NCI-H1105 treated with DMSO at 0.1 percent for 48 hours (cell line): ENCODE measurements around the gene MFSD2B.
"Not testable (repeated sequence)": the region's sequence is repeated elsewhere in the genome, so short reads cannot be mapped to it uniquely, and the experiment has no call there.

Experiments used
- DNase-seq: peaks from one replicate; lab custom pipeline; 2025; lab: John Stamatoyannopoulos, UW

The MFSD2B gene

GRCh38 chr2:24019729-24020128 lies 9.8 kb downstream of the MFSD2B start:
- DNase-seq = no peak

DNA sequence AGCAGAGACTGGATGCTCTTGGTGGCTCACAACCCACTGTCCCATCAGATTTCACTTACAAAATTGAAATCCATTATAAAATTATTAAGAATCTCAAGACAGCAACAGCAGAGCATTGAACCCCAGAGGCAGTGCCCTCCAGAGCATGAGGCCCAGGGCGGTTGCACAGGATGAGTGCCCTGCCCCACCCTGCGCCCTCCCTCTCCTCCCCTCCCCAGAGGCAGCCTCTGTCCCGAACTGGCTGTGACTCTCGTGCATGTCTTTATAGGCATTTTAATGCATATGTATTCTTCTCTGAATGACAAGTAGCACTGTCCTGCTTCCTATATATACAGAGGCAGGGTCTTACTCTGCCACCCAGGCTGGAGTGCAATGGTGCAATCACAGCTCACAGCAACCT lies 10.4 kb downstream of the MFSD2B start:
- no peak for DNase-seq

GRCh38 chr2:24021122-24021998 lies 11.5 kb downstream of the MFSD2B start:
- no peak for DNase-seq

DNA sequence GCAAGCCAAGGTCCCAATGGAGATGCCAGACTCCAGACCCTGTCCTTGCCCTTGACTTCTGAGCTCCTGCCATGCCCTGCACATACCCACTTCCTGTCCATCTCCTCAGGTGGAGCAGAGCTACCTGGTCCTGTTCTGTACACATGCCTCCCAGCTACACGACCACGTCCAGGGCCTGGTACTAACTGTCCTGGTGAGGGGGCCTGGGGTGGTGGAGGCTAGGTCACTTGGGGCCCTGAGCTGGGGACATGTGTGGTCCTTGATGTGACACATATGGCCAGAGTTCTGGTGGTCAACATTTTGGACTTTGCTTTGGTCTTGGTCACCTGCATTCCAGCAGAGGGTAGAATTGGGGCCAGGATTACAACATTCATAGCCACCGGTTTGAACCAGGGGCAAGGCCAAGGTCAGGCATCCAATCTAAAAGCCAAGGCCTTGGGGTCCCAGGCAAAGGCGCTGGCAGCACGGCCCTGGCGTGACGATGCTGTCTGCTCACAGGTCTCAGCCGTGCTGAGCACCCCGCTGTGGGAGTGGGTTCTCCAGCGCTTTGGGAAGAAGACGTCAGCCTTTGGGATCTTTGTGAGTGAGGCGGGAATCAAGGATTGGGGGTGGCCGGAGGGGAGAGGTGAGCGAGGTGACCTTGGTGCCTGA lies 12.6 kb downstream of the MFSD2B start:
- DNase-seq = no peak

DNA sequence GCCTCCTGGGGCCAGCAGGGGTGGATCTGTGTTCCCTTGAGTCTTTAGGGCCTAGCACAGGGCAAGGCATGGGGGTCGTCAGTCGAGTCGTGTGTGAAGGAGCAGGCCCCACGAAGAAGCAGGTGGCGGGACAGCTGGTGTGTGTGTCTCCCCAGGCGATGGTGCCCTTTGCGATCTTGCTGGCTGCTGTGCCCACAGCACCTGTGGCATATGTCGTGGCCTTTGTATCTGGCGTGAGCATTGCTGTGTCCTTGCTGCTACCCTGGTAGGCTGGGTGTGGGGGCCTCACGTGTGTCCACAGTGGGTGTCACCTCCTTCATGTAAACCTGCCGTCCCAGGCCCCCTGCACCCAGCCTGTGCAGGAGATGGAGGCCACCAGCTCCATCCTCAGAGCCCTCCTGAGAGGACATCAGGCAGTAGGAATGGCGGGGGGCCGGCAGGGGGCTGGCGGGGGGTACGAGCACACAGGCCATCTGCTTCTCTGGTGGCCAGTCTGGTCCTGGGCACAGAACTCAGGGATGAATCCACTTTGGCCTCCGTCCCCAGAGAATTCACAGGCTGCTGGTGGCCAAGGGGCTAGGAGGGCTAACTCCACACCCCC lies 13.2 kb downstream of the MFSD2B start:
- DNase-seq = no peak

GRCh38 chr2:24024018-24024417 lies 14.1 kb downstream of the MFSD2B start:
- DNase-seq = no peak

GRCh38 chr2:24024996-24025663 lies 15.2 kb downstream of the MFSD2B start:
- no peak for DNase-seq

DNA sequence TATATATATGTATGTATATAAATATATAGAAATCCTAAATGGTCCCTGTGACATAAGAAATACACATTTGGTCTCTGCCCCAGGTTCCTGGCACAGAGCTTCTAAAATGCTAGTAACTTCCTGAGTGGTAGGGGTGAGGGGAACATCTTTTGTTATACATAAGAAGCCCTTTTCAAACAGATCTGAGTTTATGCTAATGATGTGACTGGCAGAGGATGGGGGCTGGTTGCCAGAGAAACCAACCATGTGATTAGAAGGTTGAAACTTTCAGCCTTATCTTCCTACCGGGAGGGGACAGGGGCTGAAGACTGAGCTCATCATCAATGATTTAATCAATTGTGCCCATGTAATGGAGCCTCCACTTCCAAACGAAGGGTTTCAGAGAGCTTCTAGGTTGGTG lies 16.3 kb downstream of the MFSD2B start:
- no peak for DNase-seq

GRCh38 chr2:24038786-24039499 lies 29.1 kb downstream of the MFSD2B start:
- DNase-seq = no peak

GRCh38 chr2:24040511-24040910 lies 30.6 kb downstream of the MFSD2B start:
- no peak for DNase-seq

- not testable (repeated sequence) for DNase-seq
Measured at GRCh38 chr2:24043133-24043532, 33.2 kb downstream of the MFSD2B start.

DNA sequence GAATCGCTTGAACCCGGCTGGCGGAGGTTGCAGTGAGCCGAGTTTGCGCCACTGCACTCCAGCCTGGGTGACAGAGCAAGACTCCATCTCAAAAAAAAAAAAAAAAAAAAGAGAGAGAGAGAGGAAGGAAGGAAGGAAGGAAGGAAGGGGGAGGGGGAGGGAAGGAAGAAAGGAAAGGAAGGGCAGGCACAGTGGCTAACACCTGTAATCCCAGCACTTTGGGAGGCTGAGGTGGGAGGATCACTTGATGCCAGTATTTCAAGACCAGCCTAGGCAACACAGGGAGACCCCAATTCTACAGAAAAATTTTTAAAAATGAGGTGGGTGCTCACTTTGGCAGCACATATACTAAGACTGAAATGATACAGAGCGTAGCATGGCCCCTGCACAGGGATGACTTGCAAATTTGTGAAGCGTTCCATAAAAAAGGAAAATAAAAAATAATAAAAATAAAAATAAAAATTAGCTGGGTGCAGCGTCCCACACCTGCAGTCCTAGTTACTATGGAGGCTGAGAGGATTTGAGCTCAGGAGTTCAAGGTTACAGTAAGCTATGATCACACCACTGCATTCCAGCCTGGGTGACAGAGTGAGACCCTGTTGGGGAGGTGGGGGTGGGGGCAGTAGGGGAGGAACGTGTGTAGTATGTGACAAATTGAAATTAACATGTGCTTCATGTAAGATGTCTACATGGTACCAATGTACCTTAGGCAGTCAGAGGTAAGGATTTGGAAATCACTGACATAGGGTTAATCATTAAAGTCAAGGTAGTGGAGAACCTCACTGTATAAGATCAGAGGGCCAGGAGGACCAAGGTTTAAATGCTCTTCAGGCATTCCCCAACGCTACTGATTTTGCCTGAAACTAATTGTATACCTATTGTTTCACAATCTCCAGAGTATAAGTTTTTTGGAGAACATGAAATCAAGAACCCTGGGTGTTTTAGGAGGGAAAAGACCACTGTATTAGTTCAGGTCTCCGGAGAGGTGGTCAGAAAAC lies 35.9 kb downstream of the MFSD2B start:
- DNase-seq = no peak

- DNase-seq = no peak
Measured at GRCh38 chr2:24046599-24046929, 36.7 kb downstream of the MFSD2B start.

GRCh38 chr2:24046930-24047702 lies 37.2 kb downstream of the MFSD2B start, which contains the start of gene WDCP:
Gene WDCP, minus strand, starts transcription at chr2:24047391. Its CDS starts 7,897 bp downstream, at chr2:24039494.
- peak; percentile 99 for DNase-seq

- DNase-seq = no peak
Measured at GRCh38 chr2:24047703-24048033, 37.8 kb downstream of the MFSD2B start.

- DNase-seq = peak; percentile 52
Measured at GRCh38 chr2:24048769-24049484, 39.0 kb downstream of the MFSD2B start.

DNA sequence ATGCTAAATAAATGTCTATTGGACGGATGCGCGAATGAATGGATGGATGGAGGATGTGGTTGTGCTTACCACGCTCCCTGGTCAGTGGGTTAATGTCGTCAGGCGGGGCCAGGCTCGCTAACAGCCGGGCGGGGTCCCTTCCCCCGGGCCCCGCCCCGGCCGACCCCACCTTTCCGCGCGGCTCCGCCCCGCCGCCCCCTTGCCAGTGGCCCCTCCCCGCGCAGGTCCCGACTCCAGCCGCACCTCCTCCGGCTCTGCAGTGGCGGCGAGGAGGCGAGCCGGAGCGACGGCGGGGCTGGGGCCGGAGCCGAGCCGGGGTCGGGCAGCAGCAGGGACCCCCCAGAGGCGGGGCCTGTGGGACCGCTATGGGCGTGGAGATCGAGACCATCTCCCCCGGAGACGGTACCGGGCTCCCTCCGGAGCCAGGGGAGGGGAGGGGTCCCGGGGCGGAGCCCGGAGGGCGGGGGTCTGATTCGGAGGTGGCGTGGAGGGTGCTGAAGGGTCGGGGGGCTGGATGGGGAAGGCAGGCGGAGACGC lies 39.7 kb downstream of the MFSD2B start, which contains the start of gene FKBP1B:
TSS of gene FKBP1B (plus strand) at position 257 of the 537 bp plus-strand sequence. CDS start at position 366, 109 bp downstream.
- DNase-seq = peak; percentile 60

- no peak for DNase-seq
Measured at GRCh38 chr2:24050041-24050979, 40.4 kb downstream of the MFSD2B start.
